Cardiac fibroblast (primary cell): ENCODE data around the gene XPNPEP1.

Source experiments
- DNase-seq, 2 donors: peaks; one replicate each; pipeline versions ENCODE4 v3.0.0 to v3.0.0-alpha.2; 2010; ENCODE audit warnings: low read depth in 2 of 2
- H3K4me3 ChIP-seq, 2 donors: replicated peaks in 1 of 2; 1 replicate in 1 of 2; 2 replicates in 1 of 2; pipeline ENCODE4 v1.5.1; 2011; ENCODE audit warnings: low read depth in 2 of 2, low read length in 2 of 2, mild to moderate bottlenecking in 2 of 2, moderate library complexity in 1 of 2
- CTCF ChIP-seq: IDR thresholded peaks from one replicate; pipeline ENCODE4 v1.5.1; 2011; ENCODE audit warnings: low read depth, mild to moderate bottlenecking, low read length, inconsistent platforms

Gene XPNPEP1

GRCh38 chr10:109940117-109940516 lies 16.8 kb upstream of the XPNPEP1 start:
- TF ChIP-seq CTCF, result no peak
- no peak overlapping the region for H3K4me3 ChIP-seq
- no peak for DNase-seq

GRCh38 chr10:109939315-109939961 lies 16.1 kb upstream of the XPNPEP1 start:
- TF ChIP-seq CTCF, result no peak

GRCh38 chr10:109937460-109938065 lies 14.3 kb upstream of the XPNPEP1 start:
- DNase-seq, result no peak
- TF ChIP-seq CTCF, result no peak
- no peak overlapping the region for H3K4me3 ChIP-seq

More at GRCh38 chr10:109939315-109939961, 16.1 kb upstream of the XPNPEP1 start:
- H3K4me3 ChIP-seq, result no peak overlapping the region
- peak; percentile 28 to 31 for DNase-seq

- no peak overlapping the region for H3K4me3 ChIP-seq
- TF ChIP-seq CTCF, result no peak
- peak; percentile 77 to 84 for DNase-seq
These were observed 11.9 kb upstream of the XPNPEP1 start for GRCh38 chr10:109934958-109935793.

- no peak for TF ChIP-seq CTCF
- H3K4me3 ChIP-seq, result no peak overlapping the region
- peak in 1 of 2 donors; percentile 32 for DNase-seq
These were observed 10.8 kb upstream of the XPNPEP1 start for GRCh38 chr10:109933984-109934565.

- TF ChIP-seq CTCF, result no peak
- H3K4me3 ChIP-seq, result no peak overlapping the region
- DNase-seq, result no peak
These were observed 9.7 kb upstream of the XPNPEP1 start for GRCh38 chr10:109932968-109933367.
